HG02571 (cell line): Measurements from ENCODE around the gene KDM6A.
A peak's percentile ranks its signal among the peaks of the same experiment; 100 is the strongest.
"Not testable (repeated sequence)": the region's sequence is repeated elsewhere in the genome, so short reads cannot be mapped to it uniquely, and the experiment has no call there.

Experiments
- ATAC-seq: cut with Tn5 transposase; IDR thresholded peaks from one replicate; pipeline ENCODE4 v1.9.1; 2021; ENCODE audit warnings: mild to moderate bottlenecking, moderate library complexity; ENCODE audit not compliant: unreplicated experiment

The KDM6A gene

GRCh38 chrX:45068569-45068968, 195.6 kb downstream of the KDM6A start:
- no peak for ATAC-seq

- no peak for ATAC-seq
These were observed 197.4 kb downstream of the KDM6A start for GRCh38 chrX:45070116-45071007.

GRCh38 chrX:45073011-45073410, 200.0 kb downstream of the KDM6A start:
- ATAC-seq, result not testable (repeated sequence)

- ATAC-seq, result peak; percentile 89
These were observed 204.9 kb downstream of the KDM6A start for GRCh38 chrX:45077748-45078424.

- no peak for ATAC-seq
These were observed 210.3 kb downstream of the KDM6A start for GRCh38 chrX:45083314-45083713.

- no peak for ATAC-seq
These were observed 237.5 kb downstream of the KDM6A start for GRCh38 chrX:45110494-45110893.

GRCh38 chrX:45126158-45126557, 253.2 kb downstream of the KDM6A start:
- no peak for ATAC-seq

GRCh38 chrX:45128896-45129454, 256.0 kb downstream of the KDM6A start:
- ATAC-seq, result no peak

- no peak for ATAC-seq
These were observed 260.5 kb downstream of the KDM6A start for GRCh38 chrX:45133465-45133864.

- no peak for ATAC-seq
These were observed 261.3 kb downstream of the KDM6A start for GRCh38 chrX:45134315-45134731.

- ATAC-seq, result no peak
These were observed 261.8 kb downstream of the KDM6A start for GRCh38 chrX:45134775-45135174.

GRCh38 chrX:45135391-45136075, 262.5 kb downstream of the KDM6A start:
- ATAC-seq, result not testable (repeated sequence)

- no peak for ATAC-seq
These were observed 264.5 kb downstream of the KDM6A start for GRCh38 chrX:45137531-45137930.

GRCh38 chrX:45138525-45138924, 265.5 kb downstream of the KDM6A start:
- no peak for ATAC-seq

GRCh38 chrX:45140812-45141211, 267.8 kb downstream of the KDM6A start:
- no peak for ATAC-seq

GRCh38 chrX:45142185-45142584, 269.2 kb downstream of the KDM6A start:
- ATAC-seq, result no peak

- no peak for ATAC-seq
These were observed 270.5 kb downstream of the KDM6A start for GRCh38 chrX:45143455-45143854.

- ATAC-seq, result no peak
These were observed 272.7 kb downstream of the KDM6A start for GRCh38 chrX:45145492-45146215.

GRCh38 chrX:45150821-45151220, 277.8 kb downstream of the KDM6A start:
- ATAC-seq, result no peak

- ATAC-seq, result no peak
These were observed 281.0 kb downstream of the KDM6A start for GRCh38 chrX:45154033-45154360.

GRCh38 chrX:45154462-45154861, 281.5 kb downstream of the KDM6A start:
- no peak for ATAC-seq
